Gastroesophageal sphincter (tissue), 4 donors: ENCODE results near the gene CACNA1F. TPM values are rescaled to one million over a fixed set of nuclear protein-coding genes. Genes with fewer than 3 reads are reported as not detected.

Experiments used
- ATAC-seq: fragments of 150-250 bp; one replicate; pipeline ENCODE4 v1.9.1; 2016; ENCODE audit warnings: mild to moderate bottlenecking, moderate library complexity
- H3K27ac ChIP-seq, 4 donors: fragments of 200-600 bp; sonication (generic) in 3 of 4; 1 replicate in 3 of 4; 2 replicates in 1 of 4; pipeline ENCODE4 v1.5.1; 2016 to 2019
- H3K27me3 ChIP-seq: fragments of 200-600 bp; sonication (generic); one replicate; pipeline ENCODE4 v1.5.1; 2019
- H3K36me3 ChIP-seq, 2 donors: fragments of 200-600 bp; sonication (generic); one replicate each; pipeline ENCODE4 v1.5.1; 2019; ENCODE audit warnings: control low read depth in 1 of 2
- H3K4me1 ChIP-seq, 3 donors: fragments of 200-600 bp; sonication (generic); 1 replicate in 2 of 3; 2 replicates in 1 of 3; pipeline ENCODE4 v1.5.1; 2016 to 2019; ENCODE audit warnings: control low read depth in 2 of 3
- H3K4me3 ChIP-seq, 2 donors: fragments of 200-600 bp; sonication (generic); one replicate each; pipeline ENCODE4 v1.5.1; 2019; ENCODE audit warnings: mild to moderate bottlenecking in 1 of 2, moderate library complexity in 1 of 2
- H3K9me3 ChIP-seq, 3 donors: fragments of 200-600 bp; sonication (generic); one replicate each; pipeline ENCODE4 v1.5.1; 2017 to 2019; ENCODE audit warnings: control low read depth in 2 of 3
- EP300 ChIP-seq: sonication (generic); formaldehyde crosslinking; IDR thresholded peaks from one replicate; pipeline ENCODE4 v1.6.1; 2017; ENCODE audit warnings: antibody characterized with exemption, mild to moderate bottlenecking
- POLR2A ChIP-seq, 2 donors: fragments of 450-650 bp; IDR thresholded peaks; one replicate each; pipeline ENCODE4 v1.6.1; 2017; ENCODE audit warnings: antibody characterized with exemption in 2 of 2, mild to moderate bottlenecking in 2 of 2, moderate library complexity in 1 of 2
- POLR2AphosphoS5 ChIP-seq: sonication (generic); formaldehyde crosslinking; IDR thresholded peaks from one replicate; pipeline ENCODE4 v1.6.1; 2017; ENCODE audit warnings: antibody characterized with exemption
- WGBS, 2 donors: methylation state at CpG; one replicate each; pipeline ENCODE4 v1.1.5; 2018; ENCODE audit warnings: low coverage in 1 of 2; 5-methylcytosine and 5-hydroxymethylcytosine counted together
- total RNA-seq, 4 donors: library from RNA; depleted of rRNA; stranded (reverse); fragments of >200 nt; gene quantifications; one replicate each; pipeline ENCODE4 v1.1.0, GENCODE V29; 2016
- TF ChIP-seq, protein P1 (sequence below), 4 experiments: fragments of 200-600 bp in 2 of 4; fragments of 450-650 bp in 2 of 4; sonication (generic) in 1 of 4; IDR thresholded peaks; one replicate each; pipeline ENCODE4 v1.5.1; 2017 to 2019; ENCODE audit warnings: antibody characterized with exemption in 4 of 4, mild to moderate bottlenecking in 2 of 4, moderate library complexity in 2 of 4

The CACNA1F gene
- total RNA-seq, 4 donors from 2014 or later = 1.7 TPM; not detected in 3

DNA sequence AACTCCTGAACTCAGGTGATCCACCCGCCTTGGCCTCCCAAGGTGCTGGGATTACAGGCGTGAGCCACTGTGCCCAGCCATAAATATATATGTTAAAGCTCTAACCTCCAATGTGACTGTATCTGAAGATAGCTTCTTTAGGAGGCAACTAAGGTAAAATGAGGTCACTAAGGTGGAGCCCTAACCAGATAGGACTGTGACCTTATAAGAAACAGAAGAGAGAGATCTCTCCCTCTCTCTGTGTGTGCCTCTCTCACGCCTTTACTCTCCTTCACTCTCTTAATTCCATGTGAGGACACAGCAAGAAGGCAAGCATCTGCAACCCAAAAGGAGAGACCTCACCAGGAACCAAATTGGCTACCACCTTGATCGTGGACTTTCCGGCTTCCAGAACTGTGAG is 71.5 kb downstream of the CACNA1F start:
- H3K9me3 ChIP-seq = no peaks in the 10 kb centered on the region
- H3K4me1 ChIP-seq = peaks cover 0 to 25% (median 0%) of the 10 kb centered on the region in 3 donors
- H3K27ac ChIP-seq = no peak overlapping the region
- no peak for ATAC-seq
- no peaks in the 10 kb centered on the region for H3K36me3 ChIP-seq
- H3K4me3 ChIP-seq = no peak overlapping the region
- no peaks in the 10 kb centered on the region for H3K27me3 ChIP-seq
- 86 to 89% methylated on average over 1 to 4 of the region's 5 CpGs for WGBS, 2 donors
- TF ChIP-seq POLR2A (IDR thresholded peaks at IDR 0.05) = no peak
- TF ChIP-seq, protein P1, sequence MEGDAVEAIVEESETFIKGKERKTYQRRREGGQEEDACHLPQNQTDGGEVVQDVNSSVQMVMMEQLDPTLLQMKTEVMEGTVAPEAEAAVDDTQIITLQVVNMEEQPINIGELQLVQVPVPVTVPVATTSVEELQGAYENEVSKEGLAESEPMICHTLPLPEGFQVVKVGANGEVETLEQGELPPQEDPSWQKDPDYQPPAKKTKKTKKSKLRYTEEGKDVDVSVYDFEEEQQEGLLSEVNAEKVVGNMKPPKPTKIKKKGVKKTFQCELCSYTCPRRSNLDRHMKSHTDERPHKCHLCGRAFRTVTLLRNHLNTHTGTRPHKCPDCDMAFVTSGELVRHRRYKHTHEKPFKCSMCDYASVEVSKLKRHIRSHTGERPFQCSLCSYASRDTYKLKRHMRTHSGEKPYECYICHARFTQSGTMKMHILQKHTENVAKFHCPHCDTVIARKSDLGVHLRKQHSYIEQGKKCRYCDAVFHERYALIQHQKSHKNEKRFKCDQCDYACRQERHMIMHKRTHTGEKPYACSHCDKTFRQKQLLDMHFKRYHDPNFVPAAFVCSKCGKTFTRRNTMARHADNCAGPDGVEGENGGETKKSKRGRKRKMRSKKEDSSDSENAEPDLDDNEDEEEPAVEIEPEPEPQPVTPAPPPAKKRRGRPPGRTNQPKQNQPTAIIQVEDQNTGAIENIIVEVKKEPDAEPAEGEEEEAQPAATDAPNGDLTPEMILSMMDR (IDR thresholded peaks at IDR 0.05) = no peak
- TF ChIP-seq POLR2AphosphoS5 = no peak
- TF ChIP-seq EP300 = no peak

DNA sequence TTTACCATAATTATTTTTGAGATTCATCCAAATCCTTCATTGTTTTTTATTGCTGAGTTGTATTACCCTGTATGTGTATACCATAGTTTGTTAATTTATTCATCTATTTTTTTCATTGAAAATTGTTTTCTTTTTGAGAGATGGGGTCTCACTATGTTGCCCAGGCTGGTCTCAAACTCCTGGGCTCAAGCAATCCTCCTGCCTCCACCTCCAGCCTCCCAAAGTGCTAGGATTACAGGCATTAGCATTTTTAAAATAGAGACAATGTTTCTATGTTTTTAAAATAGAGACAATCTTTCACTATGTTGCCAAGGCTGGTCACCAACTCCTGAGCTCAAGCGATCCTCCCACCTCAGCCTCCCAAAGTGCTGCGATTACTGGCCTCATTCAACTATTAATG is 72.2 kb downstream of the CACNA1F start:
- Histone ChIP-seq H3K27ac (no peak overlapping the region), H3K4me3 (no peak overlapping the region), H3K36me3 (no peaks in the 10 kb centered on the region), H3K27me3 (no peaks in the 10 kb centered on the region), H3K4me1 (peaks cover 0 to 26% (median 0%) of the 10 kb centered on the region in 3 donors), H3K9me3 (no peaks in the 10 kb centered on the region)
- no peak for TF ChIP-seq EP300
- TF ChIP-seq POLR2AphosphoS5 = no peak
- TF ChIP-seq, protein P1 (IDR thresholded peaks at IDR 0.05) = no peak
- no peak for TF ChIP-seq POLR2A (IDR thresholded peaks at IDR 0.05)
- no peak for ATAC-seq
- 100% methylated on average over 2 of the region's 2 CpGs; no CpG with 5 or more reads in 1 of the 2 donors for WGBS, 2 donors

DNA sequence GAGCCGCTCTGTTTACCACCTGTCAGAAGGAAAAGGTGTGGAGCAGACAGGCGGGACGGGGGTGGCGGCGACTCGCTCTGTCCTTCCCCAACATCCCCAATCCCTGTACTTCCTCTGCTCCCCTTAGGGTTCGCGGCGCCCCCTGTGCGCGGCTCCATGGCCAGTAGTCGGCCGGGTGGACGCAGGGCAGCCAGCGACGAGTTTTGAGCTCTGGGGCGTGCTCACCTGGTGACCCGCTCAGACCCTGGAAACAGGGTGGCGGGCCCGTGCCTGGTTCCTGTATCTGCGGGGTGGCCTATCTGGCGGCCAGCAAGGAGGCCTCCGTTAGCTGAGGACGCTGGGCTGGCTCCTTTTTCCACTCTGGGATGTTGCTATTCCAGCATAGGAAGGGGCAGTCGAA is 75.9 kb downstream of the CACNA1F start:
- H3K4me1 ChIP-seq = peaks cover 0 to 10% (median 0%) of the 10 kb centered on the region in 3 donors
- H3K36me3 ChIP-seq = no peaks in the 10 kb centered on the region
- no peak for ATAC-seq
- no CpG with 5 or more reads among the region's 25 CpGs for WGBS, 2 donors
- H3K9me3 ChIP-seq = no peaks in the 10 kb centered on the region
- no peak overlapping the region for H3K4me3 ChIP-seq
- H3K27me3 ChIP-seq = no peaks in the 10 kb centered on the region
- no peak overlapping the region for H3K27ac ChIP-seq
- no peak for TF ChIP-seq POLR2AphosphoS5
- no peak for TF ChIP-seq POLR2A (IDR thresholded peaks at IDR 0.05)
- TF ChIP-seq EP300 = no peak
- TF ChIP-seq, protein P1 (IDR thresholded peaks at IDR 0.05) = no peak

DNA sequence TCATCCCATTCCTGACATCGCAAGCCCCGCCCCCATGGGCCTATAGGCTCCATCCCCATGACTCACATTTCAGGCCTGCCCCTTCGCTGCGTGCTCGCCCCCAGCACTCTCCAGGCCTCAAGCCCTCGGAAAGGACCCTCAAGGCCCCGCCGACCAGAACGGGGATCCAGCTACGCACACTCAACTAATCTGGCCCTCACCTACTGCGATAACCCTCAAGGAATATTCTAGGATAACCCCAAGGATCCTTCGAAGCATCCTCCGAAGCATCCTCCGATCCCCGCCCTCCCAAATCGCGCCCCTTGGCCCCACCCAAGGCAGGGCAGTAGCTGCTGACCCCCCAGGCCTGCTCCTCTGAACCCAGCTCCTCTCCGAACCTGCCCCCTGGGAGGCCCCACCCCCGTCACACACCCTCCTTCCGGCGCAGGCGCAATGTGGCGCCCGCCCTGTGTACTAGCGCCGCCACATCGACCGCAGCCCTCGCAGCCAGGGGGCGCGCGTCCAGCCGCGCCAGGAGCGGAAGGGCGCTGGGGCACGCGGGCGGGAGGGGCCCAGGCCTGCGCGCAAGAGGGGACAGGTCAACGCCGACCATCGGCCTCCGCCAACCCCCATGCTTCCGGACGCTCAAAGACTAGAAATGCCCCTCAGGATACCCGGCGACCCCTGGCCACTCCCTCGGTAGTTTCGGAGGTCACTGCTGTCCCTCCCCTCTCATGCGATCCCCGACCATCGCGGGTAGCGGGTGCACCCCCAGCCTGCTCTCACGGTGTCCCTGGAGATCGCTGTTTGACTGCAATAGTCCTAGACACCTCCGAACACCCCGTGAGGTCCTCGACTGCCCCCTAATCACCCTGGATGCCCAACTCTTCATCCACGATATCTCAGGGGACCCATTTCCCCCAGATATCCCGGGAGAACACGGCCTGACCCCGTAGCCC is 77.0 kb downstream of the CACNA1F start:
- TF ChIP-seq POLR2AphosphoS5 (peak; percentile 53), POLR2A (IDR thresholded peaks at IDR 0.05) (peak; percentile 19 to 48), EP300 (no peak)
- TF ChIP-seq, protein P1 (IDR thresholded peaks at IDR 0.05) = peak; percentile 58 to 89 (median 84)
- Histone ChIP-seq H3K27me3 (no peaks in the 10 kb centered on the region), H3K4me1 (peaks cover 0 to 10% (median 0%) of the 10 kb centered on the region in 3 donors), H3K36me3 (no peaks in the 10 kb centered on the region), H3K9me3 (no peaks in the 10 kb centered on the region), H3K27ac (peak overlapping the region; percentile 90 to 99 (median 95)), H3K4me3 (peak overlapping the region; percentile 57 to 75)
- ATAC-seq = peak; percentile 93
- WGBS, 2 donors = 61% methylated on average over 7 of the region's 65 CpGs; no CpG with 5 or more reads in 1 of the 2 donors
